NCI-H460 (cell line): ENCODE results near the gene FEM1B. TPM values are rescaled to one million over a fixed set of nuclear protein-coding genes. Genes with fewer than 3 reads are reported as not detected.

Experiments
- DNase-seq: peaks from one replicate; pipeline ENCODE4 v3.0.0-alpha.2; 2016; ENCODE audit warnings: low read depth; ENCODE audit errors: extremely low read depth
- total RNA-seq: library from RNA; depleted of rRNA; stranded (reverse); fragments of >200 nt; shearing (Covaris generic); gene quantifications from 2 replicates; pipeline ENCODE4 v1.2.3, GENCODE V29; 2014

Gene FEM1B
- total RNA-seq, 1 experiment from 2014 or later, result 41.0 TPM

DNA sequence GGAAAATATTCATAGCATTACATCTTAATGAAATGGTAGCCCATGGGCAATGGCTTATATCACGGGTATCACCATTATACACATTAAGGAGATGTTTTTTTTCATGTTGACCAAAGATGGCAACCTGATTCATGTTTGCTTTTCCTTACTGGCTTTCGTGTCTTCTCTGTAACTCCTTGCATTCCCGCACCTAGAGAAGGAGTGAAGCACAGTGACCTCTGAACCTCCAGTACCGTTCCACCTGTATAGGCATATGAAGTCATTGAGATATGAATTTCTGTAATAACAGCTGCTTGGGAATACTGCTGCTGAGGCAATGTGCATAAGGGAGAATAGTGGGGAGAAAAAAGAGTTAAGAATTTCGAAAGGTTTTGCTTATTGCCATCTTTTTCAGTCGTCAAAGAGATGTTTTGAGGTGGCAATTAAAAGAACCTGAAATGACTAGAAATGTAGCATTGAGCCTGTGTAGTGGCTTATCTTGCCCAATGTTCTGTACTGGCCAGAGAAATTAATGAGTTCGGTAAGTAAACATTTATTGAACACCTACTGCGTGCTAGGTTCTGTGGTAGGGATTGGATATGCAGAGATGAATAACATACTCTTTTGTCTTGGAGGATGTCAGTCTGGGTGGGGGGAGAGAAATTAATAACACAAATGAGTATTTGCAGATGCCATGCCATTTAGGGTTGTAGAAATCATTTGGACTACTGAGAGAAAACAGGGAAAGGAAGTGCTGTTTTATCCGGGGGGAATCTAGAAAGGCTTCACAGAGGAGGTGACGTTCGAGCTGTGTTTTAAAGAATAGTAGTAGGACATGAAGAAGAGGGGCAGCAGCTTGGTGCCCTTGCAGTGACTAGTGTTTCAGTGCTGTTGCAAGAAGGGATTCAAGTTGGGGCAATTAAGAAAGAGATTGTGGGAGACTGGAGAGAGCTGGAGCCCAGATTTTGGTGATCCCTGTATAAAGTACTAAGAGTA lies 2.5 kb downstream of the FEM1B start:
- DNase-seq, result no peak

DNA sequence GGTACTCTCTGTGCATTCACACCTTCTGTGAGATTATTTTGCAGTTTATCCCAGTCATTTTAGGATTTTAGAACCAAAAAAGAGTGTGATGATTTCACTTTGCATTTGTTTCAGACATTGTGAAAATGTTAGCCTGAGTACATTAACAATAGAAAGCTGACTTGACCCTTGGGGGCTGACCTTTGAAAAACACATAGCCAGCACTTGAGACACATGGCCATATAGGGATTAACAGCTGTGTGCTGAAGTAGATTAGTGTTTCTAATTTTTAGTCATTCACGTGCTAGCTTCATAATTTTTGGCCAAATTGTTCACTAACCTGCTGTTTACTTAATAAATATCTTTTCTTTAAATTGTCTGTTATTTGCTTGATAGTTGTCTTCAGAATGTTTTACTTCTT lies 3.5 kb downstream of the FEM1B start:
- DNase-seq, result no peak

DNA sequence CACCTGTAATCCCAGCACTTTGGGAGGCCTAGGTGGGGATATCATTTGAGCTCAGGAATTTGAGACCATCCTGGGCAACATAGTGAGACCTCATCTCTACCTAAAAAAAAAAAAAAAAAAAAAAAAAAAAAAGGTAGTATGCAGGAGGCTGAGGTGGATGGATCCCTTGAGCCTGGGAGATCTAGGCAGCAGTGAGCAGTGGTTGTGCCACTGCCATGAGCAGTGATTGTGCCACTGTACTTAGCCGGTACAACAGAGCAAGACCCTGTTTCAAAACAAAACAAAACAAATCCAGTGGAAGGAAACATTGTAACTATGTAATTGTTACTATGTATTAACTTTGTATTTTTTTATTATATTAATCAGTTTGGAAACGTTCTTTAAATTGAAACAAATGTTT lies 5.9 kb downstream of the FEM1B start:
- no peak for DNase-seq

- no peak for DNase-seq
Measured at GRCh38 chr15:68284616-68285258, 7.2 kb downstream of the FEM1B start.

GRCh38 chr15:68285259-68285980 lies 7.9 kb downstream of the FEM1B start:
- no peak for DNase-seq

DNA sequence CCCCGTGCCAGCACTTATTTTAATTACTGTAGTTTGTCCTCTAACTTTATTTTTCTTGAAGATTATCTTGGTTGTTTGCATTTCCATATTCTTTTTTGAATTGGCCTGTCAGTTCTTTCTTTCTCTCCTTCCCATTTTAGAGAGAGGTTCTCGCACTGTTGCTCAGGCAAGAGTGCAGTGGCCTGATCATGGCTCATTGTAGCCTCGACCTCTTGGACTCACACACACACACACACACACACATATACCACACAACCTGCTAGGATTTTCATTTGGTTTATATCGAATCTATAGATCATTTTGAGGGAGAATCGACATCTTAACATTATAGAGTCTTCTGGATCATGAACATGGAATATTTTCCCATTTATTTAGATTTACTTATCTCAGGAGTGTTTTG lies 8.7 kb downstream of the FEM1B start:
- no peak for DNase-seq

- no peak for DNase-seq
Measured at GRCh38 chr15:68289057-68289456, 11.5 kb downstream of the FEM1B start.

GRCh38 chr15:68289621-68290352 lies 12.2 kb downstream of the FEM1B start:
- no peak for DNase-seq

- no peak for DNase-seq
Measured at GRCh38 chr15:68290715-68291114, 13.2 kb downstream of the FEM1B start.

GRCh38 chr15:68292157-68292781 lies 14.7 kb downstream of the FEM1B start:
- DNase-seq, result no peak

DNA sequence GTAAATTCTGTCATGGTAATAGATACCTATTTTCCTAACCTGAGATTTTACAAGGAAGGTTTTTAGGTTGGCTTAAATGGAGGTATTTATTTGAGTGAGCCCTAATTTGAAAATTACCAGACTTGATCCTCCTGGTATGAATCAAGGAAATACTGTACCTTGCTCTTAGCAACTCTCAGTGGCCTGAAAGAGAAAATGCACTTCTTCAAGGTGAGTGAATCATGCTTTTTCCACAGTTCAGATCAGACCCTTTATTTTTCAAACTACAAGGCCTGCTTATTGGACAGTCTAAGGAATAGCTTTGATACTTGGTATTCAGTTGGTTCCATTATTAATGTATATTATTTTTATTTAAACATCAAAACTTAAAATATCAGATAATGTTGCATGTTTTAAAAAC lies 15.4 kb downstream of the FEM1B start:
- DNase-seq, result no peak

DNA sequence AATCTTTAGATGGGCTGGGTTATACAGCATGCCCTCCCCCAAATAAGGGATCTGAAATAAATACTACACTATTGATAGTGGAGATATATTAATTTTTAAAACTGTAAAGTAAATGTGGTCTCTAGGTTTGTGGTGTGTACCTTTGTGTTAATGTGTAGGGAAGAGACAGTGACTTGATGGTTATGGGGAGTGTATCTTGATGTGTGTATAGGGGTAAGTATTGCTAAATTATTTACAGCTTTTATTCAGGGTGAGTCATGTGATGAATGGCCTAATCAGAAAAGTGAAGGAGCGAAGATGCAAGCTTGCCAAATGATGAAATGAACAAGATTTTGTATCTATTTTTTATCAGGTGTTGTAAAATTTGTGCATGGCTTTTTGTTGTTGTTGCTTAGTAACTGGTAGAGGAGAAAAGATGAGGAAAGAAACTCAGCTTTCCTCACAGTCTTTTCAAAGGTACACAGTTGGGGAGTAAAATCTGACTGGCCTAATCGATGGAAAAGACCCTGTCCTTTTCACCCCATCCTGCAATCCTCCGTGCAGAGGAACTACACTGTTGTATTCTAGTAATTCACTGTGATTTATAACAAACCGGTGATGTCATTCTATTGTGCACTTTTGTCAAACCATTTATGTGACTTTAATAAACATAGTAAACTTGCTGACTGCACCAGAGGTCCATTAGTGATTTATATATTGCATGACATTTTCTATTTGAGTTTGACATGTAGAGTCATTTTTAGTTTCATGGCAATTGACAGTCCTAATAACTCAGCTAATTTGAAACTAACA lies 17.7 kb downstream of the FEM1B start:
- no peak for DNase-seq

- DNase-seq, result no peak
Measured at GRCh38 chr15:68298336-68298735, 20.8 kb downstream of the FEM1B start.

DNA sequence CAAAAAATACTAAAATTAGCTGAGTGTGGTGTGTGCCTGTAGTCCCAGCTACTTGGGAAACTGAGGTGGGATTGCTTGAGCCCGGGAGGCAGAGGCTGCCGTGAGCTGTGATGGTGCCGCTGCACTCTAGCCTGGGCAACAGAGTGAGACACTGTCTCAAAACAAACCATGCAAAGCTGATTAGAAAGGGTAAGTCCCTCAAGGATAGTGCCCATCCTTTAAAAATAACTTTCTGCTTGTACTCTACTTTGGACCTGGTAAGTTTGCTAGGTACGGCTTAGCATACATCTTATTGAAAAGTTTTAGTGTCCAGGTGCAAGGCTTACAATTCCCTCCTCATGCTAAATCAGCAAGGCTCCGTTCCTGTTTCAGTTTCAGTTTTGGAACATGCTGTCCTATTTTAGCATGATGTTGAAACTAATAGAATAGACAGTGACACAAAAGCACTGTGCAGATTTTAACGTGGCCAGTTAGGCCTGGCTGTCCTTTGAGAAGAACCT lies 21.4 kb downstream of the FEM1B start:
- no peak for DNase-seq

GRCh38 chr15:68299436-68299835 lies 21.9 kb downstream of the FEM1B start:
- no peak for DNase-seq

GRCh38 chr15:68300115-68300940 lies 22.8 kb downstream of the FEM1B start:
- no peak for DNase-seq

GRCh38 chr15:68301301-68301700 lies 23.8 kb downstream of the FEM1B start:
- DNase-seq, result no peak

DNA sequence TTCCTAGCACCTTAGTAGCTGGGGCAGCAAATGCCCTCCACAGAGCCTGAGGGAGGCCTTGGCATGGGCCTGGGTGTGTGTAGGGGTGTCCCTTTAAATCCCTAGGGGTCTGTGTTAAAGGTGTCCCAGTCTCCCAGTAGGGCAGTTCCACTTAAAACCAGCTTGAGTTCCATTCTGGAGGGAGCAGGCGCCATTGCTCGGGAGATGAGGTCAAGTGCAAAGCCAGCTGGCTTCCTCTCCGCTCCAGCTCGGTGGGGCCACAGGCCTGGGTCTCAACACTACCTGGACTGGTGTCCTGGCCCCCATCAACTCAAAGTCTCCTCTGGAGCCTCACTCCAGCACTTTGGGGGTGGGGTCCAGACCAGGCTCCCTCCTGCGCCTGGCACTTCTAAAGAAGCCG lies 25.2 kb downstream of the FEM1B start:
- DNase-seq, result no peak
